Measurements from ENCODE around the gene DBF4. TPM values are rescaled to one million over a fixed set of nuclear protein-coding genes. Genes with fewer than 3 reads are reported as not detected.

Gene DBF4
- total and polyA plus RNA-seq, 9 of the 15 experiments (the other 6 are each of a cell fraction or from before 2014, with no cell fraction given) = 37.8 to 145 (median 104) TPM

DNA sequence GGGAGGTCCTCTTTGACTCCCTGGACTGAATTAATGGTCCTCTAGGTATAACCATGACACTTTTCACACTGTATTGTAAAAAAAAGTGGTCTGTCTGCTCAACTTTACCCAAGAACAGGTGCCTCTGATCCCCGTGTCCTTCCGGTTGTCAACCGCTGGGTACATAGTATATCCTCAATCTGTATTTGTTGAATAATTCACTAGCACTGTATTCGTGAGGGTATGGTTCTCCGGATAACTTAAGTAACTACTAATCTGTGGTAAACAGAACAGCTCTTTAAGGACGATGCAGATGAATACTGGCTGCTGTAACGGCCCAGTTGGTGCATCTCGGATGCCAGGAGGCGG is 57.3 kb downstream of the DBF4 start:
- intact Hi-C loops (cut with micrococcal nuclease) = no loop called here
- FAIRE-seq (no peak), DNase-seq (ENCODE audit: extremely low read depth in 1 of 4, low spot score in 3 of 4) (no peak), ATAC-seq (no peak; the same call in 1 of the 3 replicates)
- H3K4me1 ChIP-seq (replicated peaks in 1 of 2; ENCODE audit: control insufficient read depth in 2 of 2, insufficient read depth in 2 of 2, low read length in 2 of 2) = peaks cover 0 to 13% of the 10 kb centered on the region in 2 experiments; a peak in 2 of 5 replicates
- no peak overlapping the region for H3K4me3 ChIP-seq
- ChIA-PET POLR2A (no interaction called here), CTCF (ENCODE audit: low intra/inter-chr PET ratio) (no interaction called here)
- H3K9me3 ChIP-seq (replicated peaks; ENCODE audit: control insufficient read depth, insufficient read depth, low read depth, low read length) = no peaks in the 10 kb centered on the region
- peak overlapping the region; percentile 62 for H2AFZ ChIP-seq (ENCODE audit: low read depth, low read length)
- BruUV-seq (replicated peaks) = no TSS peak
- H4K20me1 ChIP-seq (replicated peaks; ENCODE audit: control insufficient read depth, insufficient read depth, low read length) = no peaks in the 10 kb centered on the region
- peak overlapping the region; percentile 61 for H3K4me2 ChIP-seq (ENCODE audit: insufficient read depth, low read length)
- H3K27me3 ChIP-seq (ENCODE audit: control insufficient read depth in 2 of 2, insufficient read depth in 2 of 2, low read length in 2 of 2) = peaks cover 0 to 16% of the 10 kb centered on the region in 2 experiments; a peak in 2 of 5 replicates
- WGBS (ENCODE audit: insufficient coverage, low coverage, missing lambda C conversion rate) = 11% methylated on average over 8 of the region's 9 CpGs
- H3K9me1 ChIP-seq (ENCODE audit: control insufficient read depth, insufficient read depth, low read length) = no peaks in the 10 kb centered on the region
- in situ Hi-C loops (cut with MboI) = no loop called here
- H3K27ac ChIP-seq (ENCODE audit: extremely low read depth, low read depth, low read length) = no peak overlapping the region
- H3K9ac ChIP-seq (ENCODE audit: insufficient read depth in 1 of 2, low read depth in 2 of 2, low read length in 2 of 2) = peak overlapping the region in 1 of 2 experiments; percentile 80; a peak in 2 of 4 replicates
- TF ChIP-seq, protein P1, sequence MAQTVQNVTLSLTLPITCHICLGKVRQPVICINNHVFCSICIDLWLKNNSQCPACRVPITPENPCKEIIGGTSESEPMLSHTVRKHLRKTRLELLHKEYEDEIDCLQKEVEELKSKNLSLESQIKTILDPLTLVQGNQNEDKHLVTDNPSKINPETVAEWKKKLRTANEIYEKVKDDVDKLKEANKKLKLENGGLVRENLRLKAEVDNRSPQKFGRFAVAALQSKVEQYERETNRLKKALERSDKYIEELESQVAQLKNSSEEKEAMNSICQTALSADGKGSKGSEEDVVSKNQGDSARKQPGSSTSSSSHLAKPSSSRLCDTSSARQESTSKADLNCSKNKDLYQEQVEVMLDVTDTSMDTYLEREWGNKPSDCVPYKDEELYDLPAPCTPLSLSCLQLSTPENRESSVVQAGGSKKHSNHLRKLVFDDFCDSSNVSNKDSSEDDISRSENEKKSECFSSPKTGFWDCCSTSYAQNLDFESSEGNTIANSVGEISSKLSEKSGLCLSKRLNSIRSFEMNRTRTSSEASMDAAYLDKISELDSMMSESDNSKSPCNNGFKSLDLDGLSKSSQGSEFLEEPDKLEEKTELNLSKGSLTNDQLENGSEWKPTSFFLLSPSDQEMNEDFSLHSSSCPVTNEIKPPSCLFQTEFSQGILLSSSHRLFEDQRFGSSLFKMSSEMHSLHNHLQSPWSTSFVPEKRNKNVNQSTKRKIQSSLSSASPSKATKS (CRISPR knock-in tag; IDR thresholded peaks at IDR 0.05) = no peak
- TF ChIP-seq ZNF699 (CRISPR knock-in tag; IDR thresholded peaks at IDR 0.05; ENCODE audit: insufficient replicate concordance) = no peak
- no peak for TF ChIP-seq HOXB6 (CRISPR knock-in tag; IDR thresholded peaks at IDR 0.05; ENCODE audit: borderline replicate concordance)
- TF ChIP-seq, protein P2, sequence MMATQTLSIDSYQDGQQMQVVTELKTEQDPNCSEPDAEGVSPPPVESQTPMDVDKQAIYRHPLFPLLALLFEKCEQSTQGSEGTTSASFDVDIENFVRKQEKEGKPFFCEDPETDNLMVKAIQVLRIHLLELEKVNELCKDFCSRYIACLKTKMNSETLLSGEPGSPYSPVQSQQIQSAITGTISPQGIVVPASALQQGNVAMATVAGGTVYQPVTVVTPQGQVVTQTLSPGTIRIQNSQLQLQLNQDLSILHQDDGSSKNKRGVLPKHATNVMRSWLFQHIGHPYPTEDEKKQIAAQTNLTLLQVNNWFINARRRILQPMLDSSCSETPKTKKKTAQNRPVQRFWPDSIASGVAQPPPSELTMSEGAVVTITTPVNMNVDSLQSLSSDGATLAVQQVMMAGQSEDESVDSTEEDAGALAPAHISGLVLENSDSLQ (IDR thresholded peaks at IDR 0.05) = no peak
- TF ChIP-seq ZKSCAN8 (CRISPR knock-in tag; IDR thresholded peaks at IDR 0.05) = no peak
- no peak for TF ChIP-seq PHF21A (IDR thresholded peaks at IDR 0.05; ENCODE audit: borderline replicate concordance, low read depth)
- TF ChIP-seq STAG1 (CRISPR knock-in tag; IDR thresholded peaks at IDR 0.05; ENCODE audit: borderline replicate concordance) = no peak
- no peak for TF ChIP-seq SMC3 (conservative IDR thresholded peaks at IDR 0.05; ENCODE audit: insufficient read depth, low read depth, low read length)
- no peak for TF ChIP-seq BCOR (IDR thresholded peaks at IDR 0.05)
- no peak for TF ChIP-seq SP2 (IDR thresholded peaks at IDR 0.05; ENCODE audit: extremely low read depth, low read depth, low read length, poor library complexity, severe bottlenecking)
- no peak for TF ChIP-seq ZNF79 (CRISPR knock-in tag; IDR thresholded peaks at IDR 0.05; ENCODE audit: low read depth)
- TF ChIP-seq JUNB (CRISPR knock-in tag; conservative IDR thresholded peaks at IDR 0.05) = no peak
- no peak for TF ChIP-seq ZBTB1 (CRISPR knock-in tag; IDR thresholded peaks at IDR 0.05; ENCODE audit: borderline replicate concordance, low read depth)
- no peak for TF ChIP-seq POLR2AphosphoS5 (IDR thresholded peaks at IDR 0.05; ENCODE audit: control insufficient read depth, insufficient read depth, low read depth, low read length)
- TF ChIP-seq, protein P3, sequence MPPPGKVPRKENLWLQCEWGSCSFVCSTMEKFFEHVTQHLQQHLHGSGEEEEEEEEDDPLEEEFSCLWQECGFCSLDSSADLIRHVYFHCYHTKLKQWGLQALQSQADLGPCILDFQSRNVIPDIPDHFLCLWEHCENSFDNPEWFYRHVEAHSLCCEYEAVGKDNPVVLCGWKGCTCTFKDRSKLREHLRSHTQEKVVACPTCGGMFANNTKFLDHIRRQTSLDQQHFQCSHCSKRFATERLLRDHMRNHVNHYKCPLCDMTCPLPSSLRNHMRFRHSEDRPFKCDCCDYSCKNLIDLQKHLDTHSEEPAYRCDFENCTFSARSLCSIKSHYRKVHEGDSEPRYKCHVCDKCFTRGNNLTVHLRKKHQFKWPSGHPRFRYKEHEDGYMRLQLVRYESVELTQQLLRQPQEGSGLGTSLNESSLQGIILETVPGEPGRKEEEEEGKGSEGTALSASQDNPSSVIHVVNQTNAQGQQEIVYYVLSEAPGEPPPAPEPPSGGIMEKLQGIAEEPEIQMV (tag; conservative IDR thresholded peaks at IDR 0.05; ENCODE audit: low read depth) = no peak
- no peak for TF ChIP-seq ZNF347 (CRISPR knock-in tag; IDR thresholded peaks at IDR 0.05; ENCODE audit: low read depth)
- H3K36me3 ChIP-seq (ENCODE audit: control insufficient read depth, insufficient read depth, low read length) = no peaks in the 10 kb centered on the region
- no peaks in the 10 kb centered on the region for H3K79me2 ChIP-seq (ENCODE audit: control insufficient read depth, insufficient read depth, low read length)

Data from K562 (cell line).